ENCODE data around the gene COG6.
A peak's percentile ranks its signal among the peaks of the same experiment; 100 is the strongest.

Gene COG6

DNA sequence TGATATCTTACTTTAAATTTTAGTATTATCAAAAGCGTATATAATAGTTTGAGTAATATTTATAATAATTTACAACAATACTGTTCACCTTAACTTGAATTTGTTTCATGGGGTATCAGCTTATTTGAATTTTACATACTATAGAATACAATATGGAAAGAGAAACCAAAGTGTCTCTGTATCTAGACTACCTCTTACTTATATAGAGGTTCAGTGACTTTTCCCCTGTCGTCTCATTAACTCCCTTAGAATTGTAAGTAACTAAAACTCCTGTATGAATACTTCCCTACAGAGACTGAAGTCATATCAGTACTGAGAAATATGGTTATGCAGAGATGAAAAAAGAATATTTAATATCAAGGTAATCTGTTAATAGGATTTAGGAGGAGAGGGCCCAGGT, 26.8 kb downstream of the COG6 start:
- DNase-seq (ENCODE audit: low spot score), result no peak

DNA sequence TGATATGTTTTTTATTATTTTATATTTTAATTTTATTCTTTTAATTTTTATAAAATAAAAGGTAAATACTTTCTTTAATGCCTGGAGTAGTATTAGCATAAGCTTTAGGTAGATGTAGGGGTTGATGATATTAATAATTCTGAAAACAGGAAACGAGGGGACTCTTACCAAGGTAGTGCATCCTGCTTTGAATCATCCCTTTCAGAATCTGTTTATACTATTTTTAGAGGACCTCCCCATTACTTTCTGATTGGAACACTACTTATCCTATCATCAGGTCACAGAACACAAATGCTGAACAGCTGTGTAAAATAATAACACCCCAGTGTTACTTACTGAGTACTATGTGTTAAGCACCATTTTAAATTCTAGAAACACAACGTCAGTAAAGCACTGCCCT, 27.3 kb downstream of the COG6 start:
- DNase-seq (ENCODE audit: low spot score), result no peak

DNA sequence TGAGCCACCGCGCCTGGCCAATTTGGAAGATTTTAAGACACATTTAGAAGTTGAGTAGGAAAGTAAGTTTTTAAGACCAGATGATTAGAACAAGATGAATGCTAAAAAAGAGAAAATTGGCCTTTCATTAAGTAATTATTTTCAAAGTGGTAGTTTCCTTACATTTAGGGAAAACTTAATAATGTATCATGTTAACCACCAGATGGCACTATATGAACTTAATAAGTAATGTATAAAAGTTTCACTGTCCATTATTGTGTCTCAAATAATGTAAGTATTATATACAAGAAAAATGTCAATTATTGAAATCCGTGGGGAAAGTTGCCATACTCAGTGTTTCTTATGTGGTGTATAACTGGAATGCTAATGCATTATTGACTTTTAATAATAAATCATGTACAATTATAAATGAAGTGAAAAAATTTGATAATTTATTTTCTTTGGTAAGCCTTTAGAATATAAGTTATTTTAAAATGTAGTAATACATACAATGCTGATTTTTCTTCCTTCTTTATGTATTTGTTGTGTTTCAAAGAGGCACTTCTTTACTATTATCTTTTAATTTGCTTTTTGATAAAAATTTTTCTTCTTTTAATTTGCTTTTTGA, 29.2 kb downstream of the COG6 start:
- DNase-seq (ENCODE audit: low spot score), result peak; percentile 28

DNA sequence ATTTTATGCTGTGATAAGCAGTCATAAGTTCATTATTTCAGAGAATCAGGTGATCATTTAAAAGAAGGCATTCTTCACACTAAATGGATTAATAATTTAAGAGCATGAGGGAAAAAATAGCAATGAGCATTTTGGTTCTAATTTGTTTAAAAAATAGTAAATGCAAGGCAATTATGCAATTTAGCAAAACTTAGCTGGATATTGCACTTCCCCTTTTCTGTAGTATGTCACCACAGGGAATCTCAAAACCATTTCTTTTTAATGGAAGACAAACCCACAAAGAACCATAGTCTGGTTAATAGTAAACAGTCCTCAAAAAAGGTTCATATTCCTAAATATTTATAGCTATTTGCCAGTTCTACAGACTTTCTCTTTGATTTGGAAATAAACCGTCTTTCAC, 30.2 kb downstream of the COG6 start:
- DNase-seq (ENCODE audit: low spot score), result no peak

DNA sequence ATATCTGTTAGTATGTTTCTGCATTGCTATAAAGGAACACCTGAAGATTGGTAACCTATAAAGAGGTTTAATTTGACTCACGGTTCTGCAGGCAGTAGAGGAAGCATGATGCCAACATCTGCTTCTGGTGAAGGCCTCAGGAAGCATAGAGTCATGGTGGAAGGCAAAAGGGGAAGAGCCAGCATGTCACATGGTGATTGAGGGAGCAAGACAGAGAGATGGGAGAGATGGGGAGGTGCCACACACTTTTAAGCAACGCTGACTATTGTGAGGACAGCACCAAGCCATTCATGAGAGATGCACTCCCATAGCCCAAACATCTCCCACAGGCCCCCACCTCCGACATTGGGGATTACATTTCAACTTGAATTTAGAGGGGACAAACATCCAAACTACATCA, 32.8 kb downstream of the COG6 start:
- DNase-seq (ENCODE audit: low spot score), result no peak

DNA sequence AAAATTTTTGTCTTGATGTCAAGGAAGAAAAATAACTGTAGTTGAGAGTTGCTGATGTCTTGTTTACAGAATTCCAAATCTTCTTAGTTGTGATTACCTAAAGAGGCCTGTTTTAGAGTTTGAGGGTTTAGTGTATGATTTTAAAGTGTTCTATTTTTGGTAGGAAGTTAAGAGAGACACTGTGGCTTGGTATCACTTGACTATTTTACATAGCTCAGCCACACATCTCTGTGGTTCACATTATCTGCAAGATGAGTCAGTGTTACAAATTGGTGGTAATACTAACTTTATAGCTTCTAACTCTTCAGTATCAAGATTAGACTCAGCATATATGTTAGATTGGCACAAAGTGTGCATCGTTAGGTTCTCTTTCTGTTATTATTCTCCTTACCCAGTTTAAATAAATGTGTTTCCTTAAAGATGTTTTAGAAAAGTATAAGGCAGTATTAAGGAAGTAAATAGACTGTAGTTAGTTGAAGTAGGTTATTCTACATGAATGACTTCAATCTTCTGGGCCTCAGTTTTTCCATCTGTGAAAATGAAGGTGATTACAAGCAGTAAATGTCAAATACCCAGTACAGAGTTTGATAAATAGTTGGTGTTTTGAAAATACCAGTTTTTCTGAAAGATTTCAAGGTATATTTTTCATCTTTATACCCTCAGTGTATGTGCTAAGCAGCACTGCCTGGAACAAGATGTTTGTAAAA, 33.4 kb downstream of the COG6 start:
- DNase-seq (ENCODE audit: low spot score), result peak; percentile 3

DNA sequence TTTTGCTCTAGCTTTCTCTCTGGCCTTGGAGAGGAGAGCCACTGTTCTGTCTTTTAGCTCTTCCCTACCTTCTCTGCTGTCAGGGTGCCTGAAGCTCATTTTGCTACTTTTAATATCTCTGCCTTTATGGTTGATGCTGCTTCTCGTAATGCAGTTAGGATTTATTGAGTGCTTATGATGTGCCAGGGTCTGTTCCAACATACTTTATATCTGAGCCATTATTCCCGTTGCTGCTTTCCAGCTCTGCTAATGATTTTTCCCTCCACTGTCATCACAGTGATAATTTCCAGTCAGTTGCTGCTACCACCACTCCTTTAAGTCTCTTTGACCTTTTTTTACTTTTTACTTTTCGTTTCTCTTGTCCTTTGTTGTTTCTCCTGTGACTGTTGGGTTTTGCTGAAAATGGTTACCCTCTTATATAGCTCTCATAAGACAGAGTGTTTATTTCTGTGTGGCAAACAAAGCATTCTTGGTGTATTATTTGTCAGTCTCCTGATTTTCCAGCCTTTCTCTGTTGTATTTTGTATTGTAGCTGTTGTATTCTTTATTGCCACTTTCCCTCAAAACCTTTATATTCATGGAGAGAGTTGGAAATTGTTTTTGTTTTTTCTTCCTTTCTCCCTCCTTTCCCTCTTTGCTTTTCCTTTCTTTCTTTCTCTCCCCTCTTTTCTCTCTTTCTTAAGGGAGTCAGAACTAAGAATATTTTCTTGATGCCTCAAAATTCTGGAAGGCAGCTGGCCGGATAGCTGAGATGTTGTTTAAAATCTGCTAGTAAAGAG, 37.4 kb downstream of the COG6 start:
- DNase-seq (ENCODE audit: low spot score), result peak; percentile 3

DNA sequence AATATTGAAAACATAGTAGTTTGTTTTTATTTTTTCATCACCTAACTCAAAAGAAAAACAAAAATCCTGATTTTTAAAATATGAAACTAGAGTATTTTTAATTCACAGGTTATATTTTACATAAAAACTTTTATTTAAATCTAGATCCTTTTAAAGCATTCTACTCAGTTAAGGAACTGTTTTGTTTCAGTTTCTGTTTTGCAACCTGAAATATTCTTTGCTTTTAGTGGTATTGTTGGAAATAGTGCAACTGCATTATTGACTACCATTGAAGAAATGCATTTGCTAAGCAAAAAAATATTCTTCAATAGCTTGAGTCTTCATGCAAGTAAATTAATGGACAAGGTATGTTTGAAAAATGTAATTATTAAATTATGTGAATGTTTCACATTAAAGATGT, 43.8 kb downstream of the COG6 start:
- DNase-seq (ENCODE audit: low spot score), result no peak

DNA sequence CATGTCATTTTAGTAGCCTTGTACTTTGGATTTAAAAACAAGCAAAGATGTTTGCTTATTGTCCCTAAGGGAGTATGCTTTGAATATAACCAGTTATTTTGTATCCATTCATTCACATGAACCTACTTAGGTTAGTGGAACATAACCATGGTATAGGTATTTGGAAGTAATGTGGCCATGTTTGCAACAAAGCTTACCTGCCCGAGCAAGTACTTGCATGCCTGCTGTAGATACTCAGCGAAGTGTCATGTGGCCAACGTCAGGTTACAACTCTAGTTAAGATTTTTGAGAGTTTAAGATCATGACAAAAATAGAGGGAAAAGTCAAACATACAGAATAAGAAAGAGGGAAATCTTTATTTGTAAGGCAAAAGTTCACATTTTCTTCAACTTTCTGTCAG, 57.2 kb downstream of the COG6 start:
- DNase-seq (ENCODE audit: low spot score), result no peak

DNA sequence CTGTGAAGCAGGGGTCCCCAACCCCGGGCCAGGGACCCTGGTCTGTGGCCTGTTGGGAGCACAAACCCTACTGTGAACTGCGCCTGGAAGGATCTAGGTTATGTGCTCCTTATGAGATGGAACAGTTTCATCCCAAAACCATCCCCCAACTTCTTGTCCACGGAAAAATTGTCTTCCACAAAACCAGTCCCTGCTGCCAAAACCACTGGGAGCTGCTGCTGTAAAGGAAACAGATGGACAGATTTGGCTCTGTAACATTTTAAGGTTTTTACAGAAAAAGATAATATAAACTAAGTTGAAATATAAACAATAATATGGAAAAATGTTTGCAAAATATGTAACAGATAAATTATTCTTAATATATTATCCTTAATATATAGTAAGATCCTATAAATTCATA, 73.7 kb downstream of the COG6 start:
- no peak for DNase-seq (ENCODE audit: low spot score)

DNA sequence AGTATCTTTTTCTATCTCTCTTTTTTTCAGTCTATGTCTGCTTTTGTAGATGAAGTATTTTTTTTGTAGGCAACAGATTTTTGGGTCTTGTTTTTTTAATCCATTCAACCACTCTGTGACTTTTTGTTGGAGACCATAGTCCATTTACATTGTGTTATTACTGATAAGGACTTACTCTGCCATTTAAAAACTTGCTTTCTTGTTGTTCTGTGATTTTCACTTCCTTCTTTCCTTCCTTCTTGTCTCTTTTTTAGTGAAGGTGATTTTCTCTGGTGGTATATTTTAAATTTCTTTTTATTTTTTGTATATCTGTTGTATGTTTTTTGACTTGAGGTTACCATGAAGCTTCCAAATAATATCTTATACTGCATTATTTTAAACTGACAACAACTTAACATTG, 79.5 kb downstream of the COG6 start:
- DNase-seq (ENCODE audit: low spot score), result no peak

DNA sequence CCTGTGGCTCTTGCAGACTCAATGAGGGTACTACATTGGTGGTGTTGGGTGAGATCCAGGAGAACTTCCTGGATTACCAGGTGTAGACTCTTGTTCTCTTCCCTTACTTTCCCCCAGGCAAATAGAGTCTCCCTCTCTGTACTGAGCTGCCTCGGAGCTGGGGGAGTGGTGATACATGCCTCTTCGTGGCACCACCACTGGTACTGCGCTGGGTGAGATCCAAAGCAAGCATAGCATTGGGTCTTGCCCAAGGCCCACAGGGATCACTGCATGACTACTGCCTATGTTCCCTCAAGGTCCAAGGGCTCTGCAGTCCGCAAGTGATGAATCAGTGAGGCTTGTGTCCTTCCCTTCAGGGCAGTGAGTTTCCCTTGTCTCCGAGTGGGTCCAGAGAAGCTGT, 81.6 kb downstream of the COG6 start:
- no peak for DNase-seq (ENCODE audit: low spot score)

DNA sequence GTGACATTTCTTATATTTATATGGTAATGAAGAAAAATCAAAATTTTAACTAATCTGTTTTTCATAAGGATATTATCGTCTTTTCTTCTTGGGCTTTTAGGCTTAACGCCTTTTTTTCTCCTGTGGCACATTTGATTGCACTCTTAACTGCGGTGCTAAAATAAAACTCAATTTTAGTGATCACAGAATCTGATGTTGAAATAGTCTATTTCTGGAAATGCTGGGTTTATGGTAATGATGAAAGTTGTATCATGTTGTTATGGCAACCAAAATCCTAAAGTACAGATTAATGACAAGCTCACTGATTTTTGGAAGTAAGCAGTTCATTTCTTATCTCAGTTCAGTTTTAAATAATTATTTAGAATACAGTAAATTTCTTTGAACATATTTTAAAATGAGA, 85.3 kb downstream of the COG6 start:
- DNase-seq (ENCODE audit: low spot score), result no peak

DNA sequence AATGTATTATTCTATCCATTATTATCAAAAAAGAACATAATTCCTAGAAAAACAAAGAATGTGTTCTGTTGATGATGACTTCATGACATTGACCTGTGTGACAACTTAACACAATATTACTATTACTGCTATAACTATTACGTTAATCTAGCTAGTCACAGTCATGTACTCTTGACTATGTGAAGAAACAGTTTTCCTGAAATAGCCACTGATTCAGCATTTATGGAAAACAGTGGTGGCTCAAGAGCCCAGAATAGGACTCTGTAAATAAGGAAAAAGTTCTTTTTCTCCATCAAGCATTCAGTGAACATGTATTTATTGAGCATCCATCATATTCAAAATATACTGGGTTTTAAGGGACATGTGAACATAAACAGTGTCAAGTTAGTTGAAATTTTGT, 93.5 kb downstream of the COG6 start:
- no peak for DNase-seq (ENCODE audit: low spot score)

DNA sequence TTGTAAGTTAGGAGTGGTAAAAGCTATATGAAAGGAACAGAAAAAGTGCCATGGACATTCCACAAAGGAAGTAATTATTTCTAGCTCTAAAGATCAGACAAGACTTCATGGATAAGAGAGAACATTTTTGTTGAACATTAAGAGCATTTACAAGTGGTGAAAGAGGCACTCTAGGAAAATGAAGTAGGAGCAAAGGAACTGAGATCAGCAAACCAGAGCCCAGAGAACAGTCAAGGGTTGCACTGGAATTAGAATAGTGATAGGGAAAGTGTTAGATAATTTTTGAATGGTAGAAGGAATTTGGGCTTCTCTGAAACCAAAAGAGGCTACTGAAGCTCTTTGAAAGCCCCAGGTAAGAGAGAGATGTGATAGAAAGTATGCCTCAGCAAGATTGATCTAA, 94.1 kb downstream of the COG6 start:
- no peak for DNase-seq (ENCODE audit: low spot score)

DNA sequence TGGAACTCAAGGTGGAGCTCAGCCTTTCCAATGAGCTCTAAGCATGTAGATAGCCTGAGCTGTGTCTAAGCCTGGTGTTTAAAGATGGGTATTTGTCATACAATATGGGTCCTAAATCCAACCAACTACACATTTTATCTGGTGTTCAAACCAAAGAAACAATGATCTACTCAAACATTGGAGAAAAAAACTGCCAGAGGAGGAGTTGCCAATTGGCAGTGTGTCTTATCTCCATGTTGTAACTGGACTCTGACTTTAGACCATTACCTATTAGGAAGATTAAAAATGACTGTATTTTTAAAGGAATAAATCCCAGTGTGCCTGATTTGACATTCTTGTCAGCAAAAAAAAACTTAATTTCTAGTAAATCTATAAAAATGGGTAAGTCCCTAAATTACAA, 96.3 kb downstream of the COG6 start:
- no peak for DNase-seq (ENCODE audit: low spot score)

DNA sequence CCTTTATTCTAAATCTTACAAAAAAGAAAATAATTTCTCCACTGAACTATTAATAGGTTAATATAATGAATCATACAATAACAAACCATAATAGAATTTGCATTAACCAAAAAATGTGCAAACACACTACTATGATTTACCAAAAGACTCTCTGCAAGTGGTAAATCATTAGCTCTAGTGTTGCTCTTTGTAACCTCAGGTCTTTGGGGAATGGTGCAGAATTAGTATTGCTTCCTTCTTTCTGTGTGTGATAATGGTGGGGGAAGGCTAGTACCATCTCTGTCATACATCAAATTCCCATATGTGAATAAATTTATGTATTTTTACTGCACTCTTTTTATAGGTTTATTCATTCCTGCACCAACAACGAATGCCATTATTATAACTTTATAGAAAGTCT, 105.1 kb downstream of the COG6 start:
- no peak for DNase-seq (ENCODE audit: low spot score)

DNA sequence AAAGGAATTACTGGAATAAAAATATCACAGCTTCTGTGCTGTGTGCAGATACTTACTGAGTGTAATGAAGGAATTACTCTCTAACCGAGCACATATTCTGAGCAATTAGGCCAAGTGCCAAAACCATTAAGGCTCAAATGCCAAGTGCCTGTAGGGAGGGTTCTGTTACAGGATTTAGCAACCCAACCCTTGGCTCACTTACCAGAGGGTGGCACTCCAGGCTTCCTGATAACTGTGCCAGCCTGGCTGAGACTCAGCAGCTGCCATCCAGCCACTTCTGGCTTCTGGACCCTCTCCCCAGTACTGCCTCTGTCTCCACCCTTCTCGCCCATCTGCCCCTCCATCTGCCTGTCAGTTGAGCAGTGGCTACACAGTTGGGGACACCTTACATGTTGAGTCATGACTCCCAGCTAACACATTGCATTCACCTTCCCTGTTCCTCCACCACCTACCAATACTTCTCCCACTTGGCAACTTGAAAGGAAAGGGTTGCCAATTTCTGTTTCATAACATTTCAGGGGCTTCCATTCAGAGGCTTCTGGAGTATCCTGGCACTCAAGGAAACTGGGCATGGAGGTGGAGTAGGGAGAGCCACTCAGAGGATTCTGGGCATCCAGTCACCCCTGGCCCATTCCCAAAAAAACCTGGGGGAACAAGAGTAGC, 110.5 kb downstream of the COG6 start:
- DNase-seq (ENCODE audit: low spot score), result peak; percentile 33

DNA sequence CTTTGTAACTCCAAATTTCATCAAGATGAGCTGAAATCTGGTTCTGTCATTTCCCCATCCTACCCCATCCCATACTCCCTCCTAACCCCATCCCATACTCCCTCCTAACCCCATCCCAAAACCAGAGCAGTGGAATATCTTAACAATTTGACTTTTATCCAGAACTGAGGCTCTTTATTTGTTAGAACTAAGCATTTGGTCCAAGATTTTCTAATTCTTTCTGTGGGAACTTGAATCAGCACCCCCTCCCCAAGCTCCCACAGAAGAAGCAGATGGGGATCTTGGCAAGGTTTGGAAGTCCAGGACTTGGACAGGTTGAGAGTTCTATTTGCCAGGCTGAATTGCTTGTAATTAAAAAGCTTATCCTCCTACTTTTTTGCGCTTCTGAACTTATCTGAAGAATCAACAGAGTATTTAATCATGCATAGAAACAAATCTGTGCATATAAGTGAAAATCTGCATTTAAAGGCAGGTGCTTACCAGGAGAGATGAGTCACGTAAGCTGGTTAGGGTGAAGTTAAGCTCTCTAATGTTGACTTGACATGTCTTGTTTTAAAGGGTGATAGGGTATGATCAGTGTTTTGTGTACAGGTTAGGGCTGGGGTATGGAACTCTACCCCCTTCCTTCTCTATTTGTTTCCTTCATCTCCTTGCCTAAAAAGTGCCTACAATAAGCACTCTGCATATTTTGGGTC, 111.1 kb downstream of the COG6 start:
- no peak for DNase-seq (ENCODE audit: low spot score)

DNA sequence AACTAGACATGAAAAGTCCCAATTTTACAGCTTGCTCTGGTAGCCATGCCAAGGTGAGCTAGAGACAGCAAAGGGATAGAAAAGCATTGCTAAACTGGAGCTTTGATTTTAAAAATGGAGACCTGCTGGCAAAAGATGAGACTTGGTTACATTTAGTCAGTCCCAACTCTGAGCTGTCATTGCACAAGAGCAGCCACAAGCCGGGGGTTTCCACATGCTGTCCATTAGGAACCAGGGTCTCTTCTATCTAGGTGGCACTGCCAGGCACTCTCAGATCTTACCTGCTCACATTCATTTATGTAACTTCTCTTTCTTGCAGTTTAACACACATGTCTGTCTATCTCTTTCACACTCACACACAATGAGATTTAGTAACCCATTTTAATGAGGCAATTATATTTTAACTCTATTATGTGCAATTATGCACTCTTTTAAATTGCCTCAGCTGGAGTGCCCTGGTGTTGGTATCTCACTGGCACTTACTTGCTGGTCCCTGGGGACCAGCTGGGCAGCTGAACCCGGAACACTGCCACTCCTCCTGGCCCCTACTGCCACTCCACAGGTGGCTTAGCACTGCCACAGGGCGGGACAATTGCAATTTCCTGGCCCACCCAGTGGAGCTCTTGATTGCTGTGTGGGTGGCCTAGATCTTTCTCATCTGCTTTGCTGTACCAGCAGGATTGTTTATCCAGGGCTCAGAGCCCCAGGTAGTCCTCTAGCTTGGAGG, 112.5 kb downstream of the COG6 start:
- DNase-seq (ENCODE audit: low spot score), result no peak

DNA sequence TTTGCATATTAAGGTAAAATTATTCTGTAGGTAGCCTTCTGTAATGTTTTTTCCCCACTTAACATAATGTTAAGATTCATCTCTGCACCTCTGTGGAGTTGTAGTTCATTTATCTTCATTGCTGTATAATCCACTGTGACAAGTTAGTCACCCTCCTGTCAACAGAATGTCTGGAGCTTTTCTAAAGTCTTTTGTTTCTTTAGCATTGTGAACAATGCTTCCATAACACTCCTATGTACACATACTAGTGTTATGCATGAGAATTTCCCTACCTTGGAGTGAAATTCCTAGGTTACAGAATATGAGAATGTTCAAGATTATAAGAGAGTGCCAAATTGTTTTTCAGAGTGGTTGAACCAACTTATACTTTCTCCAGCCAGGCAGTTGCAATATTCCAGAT, 113.5 kb downstream of the COG6 start:
- DNase-seq (ENCODE audit: low spot score), result no peak
